ENCODE measurements around the gene COL16A1. TPM values are rescaled to one million over a fixed set of nuclear protein-coding genes. Genes with fewer than 3 reads are reported as not detected.

COL16A1 gene
- total and polyA plus RNA-seq, 2 of the 13 experiments (the other 11 are each of a cell fraction or from before 2014, with no cell fraction given) = 4.3 to 12.2 TPM

DNA sequence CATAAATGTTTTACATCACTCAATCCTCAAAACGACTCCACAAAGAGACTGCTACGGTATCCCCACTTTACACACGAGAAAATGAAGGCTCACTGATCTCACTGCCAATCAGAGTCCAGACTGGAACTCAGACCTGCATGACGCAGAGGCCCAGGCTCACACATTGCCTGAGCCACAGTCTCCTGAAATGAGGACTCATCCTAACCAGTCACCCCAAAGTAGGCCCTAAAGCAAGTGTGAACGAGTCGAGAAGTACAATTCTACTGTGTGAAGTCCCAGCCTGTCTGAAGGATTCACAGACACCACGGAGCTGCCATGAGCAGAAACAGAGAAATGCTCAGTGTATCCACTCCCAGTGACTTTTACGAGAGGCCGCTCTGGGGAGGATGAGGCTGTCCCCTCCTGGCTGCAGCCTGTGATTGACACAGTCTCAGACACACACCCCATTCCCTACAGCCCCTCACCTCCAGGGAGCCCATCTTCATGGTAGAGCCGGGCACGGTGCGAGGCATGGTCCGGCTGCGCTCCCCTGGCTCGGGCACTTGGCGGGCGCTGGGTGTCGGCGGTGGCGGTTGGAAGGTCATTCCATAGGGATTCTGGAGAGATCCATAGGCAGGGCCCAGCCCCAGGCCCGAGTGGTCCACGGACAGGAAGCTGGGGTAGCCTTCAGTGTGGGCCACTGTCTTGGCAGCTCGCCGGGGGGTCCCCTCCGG lies 26.7 kb upstream of the COL16A1 start (continued):
- TF ChIP-seq ZNF879 (CRISPR knock-in tag; IDR thresholded peaks at IDR 0.05) (no peak), GATAD2A (CRISPR knock-in tag; IDR thresholded peaks at IDR 0.05) (no peak)

DNA sequence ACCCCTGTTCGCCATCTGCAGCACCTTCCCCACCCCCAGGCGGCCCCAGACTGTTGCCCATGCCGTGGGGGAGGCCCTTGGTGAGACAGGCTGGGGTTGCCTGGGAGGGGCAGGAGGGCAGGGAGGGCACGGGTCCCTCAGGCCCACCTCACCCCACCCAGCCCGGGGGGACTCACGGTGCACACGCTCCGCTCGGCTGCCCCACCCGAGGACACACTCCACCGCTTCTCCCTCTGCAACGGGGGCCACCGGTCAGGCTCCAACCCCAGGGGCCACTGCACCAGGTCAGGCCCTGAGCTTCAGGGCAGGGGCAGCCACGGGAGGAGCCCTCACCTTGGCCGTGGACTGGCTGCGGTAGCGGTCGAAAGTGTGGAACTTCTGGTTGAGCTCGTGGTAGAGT lies 24.0 kb upstream of the COL16A1 start:
- peaks cover 5 to 43% of the 10 kb centered on the region in 2 experiments; a peak in 4 of 5 replicates for H3K27me3 ChIP-seq (ENCODE audit: control insufficient read depth in 1 of 2, insufficient read depth in 2 of 2, low read length in 2 of 2)
- TF ChIP-seq ZMYM4 (CRISPR knock-in tag; IDR thresholded peaks at IDR 0.05) = no peak
- TF ChIP-seq PBX3 (CRISPR knock-in tag; IDR thresholded peaks at IDR 0.05; ENCODE audit: borderline replicate concordance) = no peak
- TF ChIP-seq KDM5A (IDR thresholded peaks at IDR 0.05; ENCODE audit: borderline replicate concordance, low read length) = no peak
- no peak for TF ChIP-seq TOPORS (CRISPR knock-in tag; IDR thresholded peaks at IDR 0.05)
- TF ChIP-seq MXD4 (CRISPR knock-in tag; IDR thresholded peaks at IDR 0.05) = no peak
- TF ChIP-seq TCF7 (IDR thresholded peaks at IDR 0.05; ENCODE audit: low read depth) = no peak
- no peak for TF ChIP-seq ZNF234 (CRISPR knock-in tag; conservative IDR thresholded peaks at IDR 0.05)
- TF ChIP-seq RFX1 (IDR thresholded peaks at IDR 0.05) = no peak
- TF ChIP-seq ZNF800 (CRISPR knock-in tag; IDR thresholded peaks at IDR 0.05) = no peak
- no peak for TF ChIP-seq SMAD3 (CRISPR knock-in tag; IDR thresholded peaks at IDR 0.05)
- no peak for TF ChIP-seq HOMEZ (CRISPR knock-in tag; IDR thresholded peaks at IDR 0.05; ENCODE audit: low read depth)
- DNase-seq (ENCODE audit: low spot score) = no peak
- FAIRE-seq = no peak
- H3K36me3 ChIP-seq (replicated peaks in 1 of 2; ENCODE audit: control insufficient read depth in 1 of 2, insufficient read depth in 2 of 2, low read length in 2 of 2) = no peaks in the 10 kb centered on the region
- no peak overlapping the region for H3K4me2 ChIP-seq (ENCODE audit: low read depth, low read length)
- no peak overlapping the region for H2AFZ ChIP-seq (ENCODE audit: low read length)
- ChIA-PET CTCF (ENCODE audit: low intra/inter-chr PET ratio, low total read pairs) (no interaction called here), POLR2A (no interaction called here)
- H3K9me3 ChIP-seq (ENCODE audit: low read length) = no peaks in the 10 kb centered on the region
- in situ Hi-C loops (cut with HindIII; ENCODE audit: extremely low pct_ligation_motif_present, low pct_unique_long_range_greater_than_20kb) = no loop called here
- H3K4me1 ChIP-seq (ENCODE audit: insufficient read depth, low read length) = peaks cover 44% of the 10 kb centered on the region
- no peaks in the 10 kb centered on the region; the same call in 1 of the 2 replicates for H4K20me1 ChIP-seq (ENCODE audit: insufficient read depth, low read length)
- H3K4me3 ChIP-seq (replicated peaks in 1 of 3; ENCODE audit: insufficient read depth in 1 of 3, low read depth in 2 of 3, low read length in 3 of 3) = no peak overlapping the region
- H3K27ac ChIP-seq (ENCODE audit: extremely low read length, insufficient read depth, low read length) = no peak overlapping the region
- 25% methylated on average over 2 of the region's 19 CpGs for WGBS (ENCODE audit: low lambda C conversion rate)
- BruUV-seq (replicated peaks) = no TSS peak
- no peak overlapping the region for H3K9ac ChIP-seq (ENCODE audit: insufficient read depth, low read depth, low read length)
- H3K79me2 ChIP-seq (ENCODE audit: insufficient read depth, low read length) = no peaks in the 10 kb centered on the region
- ATAC-seq = no peak
- intact Hi-C loops (cut with micrococcal nuclease; ENCODE audit: unreplicated experiment) = no loop called here
